ENCODE results near the gene CASP3.
"Not testable (repeated sequence)": the region's sequence is repeated elsewhere in the genome, so short reads cannot be mapped to it uniquely, and the experiment has no call there.

The CASP3 gene

DNA sequence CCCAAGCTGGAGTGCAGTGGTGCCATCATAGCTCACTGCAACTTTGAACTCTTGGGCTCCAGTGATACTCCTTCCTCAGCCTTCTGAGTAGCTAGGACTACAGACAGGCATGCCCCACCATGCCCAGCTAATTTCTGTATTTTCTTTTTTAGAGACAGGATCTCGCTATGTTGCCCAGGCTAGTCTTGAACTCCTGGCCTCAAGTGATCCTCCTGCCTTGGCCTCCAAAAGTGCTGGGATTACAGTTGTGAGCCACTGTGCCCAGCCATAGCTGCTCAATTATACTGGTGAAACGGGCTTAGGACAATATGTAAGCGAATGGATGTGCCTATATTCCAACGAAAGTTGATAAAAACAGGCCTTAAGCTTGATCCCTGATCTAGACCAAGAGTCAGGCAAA lies 13.1 kb downstream of the CASP3 start:
- no peak for DNase-seq (ENCODE audit: low read depth in 2 of 2)

DNA sequence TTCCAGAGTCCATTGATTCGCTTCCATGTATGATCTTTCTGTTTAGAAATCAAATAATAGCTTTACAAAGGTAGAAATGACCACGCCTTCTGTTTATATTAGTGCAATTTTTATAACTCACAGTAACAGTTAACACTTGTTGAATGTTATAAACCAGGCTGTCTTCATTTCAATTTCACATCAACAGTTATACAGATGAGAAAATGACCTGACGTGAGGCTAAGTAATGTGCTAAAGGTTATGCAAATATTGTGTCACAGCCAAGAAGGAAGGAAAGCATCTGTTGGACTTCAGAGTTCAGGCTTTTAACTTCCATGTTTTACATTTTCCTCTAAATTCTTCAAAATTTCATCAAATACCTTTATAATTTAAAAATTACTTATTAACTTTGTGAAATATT lies 13.9 kb downstream of the CASP3 start:
- DNase-seq (ENCODE audit: low read depth in 2 of 2), result no peak

DNA sequence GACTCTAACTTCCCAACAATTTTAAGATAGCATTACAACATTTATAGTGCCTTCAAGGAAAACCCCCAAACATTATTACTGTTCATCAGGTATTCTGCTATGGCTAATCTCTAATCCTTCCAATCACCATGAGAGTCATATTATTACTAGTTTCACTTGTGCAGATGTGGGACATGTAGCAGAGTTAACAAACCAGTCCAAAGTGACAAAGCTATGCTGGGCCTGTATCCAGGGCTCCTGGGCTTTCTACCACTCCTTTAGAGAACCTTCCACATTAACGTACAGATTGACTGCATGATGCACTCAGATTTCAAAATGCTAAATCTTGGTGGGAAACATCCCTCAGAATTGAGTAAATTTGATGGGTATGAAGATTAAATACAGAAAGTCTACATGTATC lies 16.4 kb downstream of the CASP3 start:
- no peak for DNase-seq (ENCODE audit: low read depth in 2 of 2)

DNA sequence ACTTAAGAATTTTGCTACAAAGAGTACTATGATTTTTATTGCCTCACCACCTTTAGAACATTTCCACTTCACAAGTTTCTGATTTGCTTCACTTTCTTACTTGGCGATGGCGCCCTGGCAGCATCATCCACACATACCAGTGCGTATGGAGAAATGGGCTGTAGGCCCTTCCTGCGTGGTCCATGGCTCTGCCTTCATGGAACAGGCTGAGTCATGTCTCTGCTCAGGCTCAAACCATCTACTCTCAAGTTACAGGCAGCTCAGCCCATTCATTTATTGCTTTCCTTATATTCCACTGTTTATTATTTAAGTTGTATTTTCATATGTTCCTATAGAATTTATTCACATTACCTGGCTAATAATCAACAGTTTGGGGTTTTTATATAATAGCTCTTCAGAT lies 21.1 kb downstream of the CASP3 start:
- DNase-seq (ENCODE audit: low read depth in 2 of 2), result no peak

DNA sequence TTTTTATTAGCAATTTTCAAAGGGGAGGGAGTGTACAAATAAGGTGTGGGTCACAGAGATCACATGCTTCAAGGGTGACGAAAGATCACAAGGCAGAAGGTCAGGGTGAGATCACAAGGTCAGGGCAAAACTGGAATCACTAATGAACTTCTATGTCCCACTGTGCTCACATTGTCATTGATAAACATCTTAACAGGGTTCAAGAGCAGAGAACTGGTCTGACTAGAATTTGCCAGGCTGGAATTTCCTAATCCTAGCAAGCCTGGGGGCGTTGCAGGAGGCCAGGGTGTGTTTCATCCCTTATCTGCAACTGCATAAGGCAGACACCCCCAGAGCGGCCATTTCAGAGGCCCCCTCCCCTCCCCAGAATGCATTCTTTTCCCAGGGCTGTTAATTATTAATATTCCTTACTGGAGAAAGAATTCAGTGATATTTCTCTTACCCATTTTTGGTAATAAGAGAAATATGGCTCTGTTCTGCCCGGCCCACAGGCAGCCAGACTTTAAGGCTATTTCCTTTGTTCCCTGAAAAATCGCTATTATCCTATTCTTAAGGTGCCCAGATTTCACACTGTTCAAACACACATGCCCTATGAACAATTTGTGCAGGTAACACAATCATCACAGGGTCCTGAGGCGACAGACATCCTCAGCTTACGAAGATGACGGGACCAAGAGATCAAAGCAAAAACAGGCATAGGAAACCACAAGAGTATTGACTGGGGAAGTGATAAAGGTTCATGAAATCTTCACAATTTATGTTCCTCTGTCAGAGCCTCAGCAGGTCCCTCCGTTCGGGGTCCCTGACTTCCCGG lies 23.3 kb downstream of the CASP3 start:
- DNase-seq (ENCODE audit: low read depth in 2 of 2), result not testable (repeated sequence)

DNA sequence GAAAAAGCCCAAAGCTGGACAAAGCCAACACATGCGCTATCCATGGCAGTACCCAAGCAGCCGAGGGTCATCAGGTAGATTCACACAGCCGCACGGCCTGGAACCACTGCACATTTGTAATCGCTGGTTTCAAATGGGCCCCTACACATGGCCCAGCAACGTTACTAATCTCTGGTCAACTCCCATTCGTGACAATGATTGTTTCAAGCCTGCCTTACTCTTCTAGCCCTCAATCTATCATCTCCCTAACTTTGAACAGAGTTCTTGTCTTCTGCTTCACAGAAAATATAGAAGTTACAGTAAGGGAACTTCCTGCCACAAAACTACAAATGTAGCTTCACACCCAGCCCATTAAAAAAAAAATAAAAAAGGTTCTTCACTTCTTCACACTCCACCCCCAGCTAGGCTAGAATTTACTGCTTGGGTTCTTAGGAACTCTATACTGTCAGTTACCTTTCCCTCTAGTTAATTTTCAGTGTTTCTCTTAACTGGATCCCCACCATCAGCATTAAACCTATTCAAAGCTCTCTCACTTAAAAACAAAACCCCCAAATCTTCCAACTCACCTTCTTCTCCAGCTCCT lies 24.2 kb downstream of the CASP3 start:
- no peak for DNase-seq (ENCODE audit: low read depth in 2 of 2)

DNA sequence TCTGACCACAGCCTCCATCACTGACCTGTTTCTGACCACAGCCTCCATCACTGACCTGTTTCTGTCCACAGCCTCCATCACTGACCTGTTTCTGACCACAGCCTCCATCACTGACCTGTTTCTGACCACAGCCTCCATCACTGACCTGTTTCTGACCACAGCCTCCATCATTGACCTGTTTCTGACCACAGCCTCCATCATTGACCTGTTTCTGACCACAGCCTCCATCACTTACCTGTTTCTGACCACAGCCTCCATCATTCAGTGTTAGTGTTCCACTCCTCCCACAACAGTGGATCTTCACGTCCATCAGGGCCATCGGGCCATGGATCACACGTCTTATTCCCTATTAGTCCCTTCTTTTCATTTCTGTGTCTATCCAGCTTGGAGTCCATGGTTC lies 24.7 kb downstream of the CASP3 start:
- DNase-seq (ENCODE audit: low read depth in 2 of 2), result not testable (repeated sequence)

DNA sequence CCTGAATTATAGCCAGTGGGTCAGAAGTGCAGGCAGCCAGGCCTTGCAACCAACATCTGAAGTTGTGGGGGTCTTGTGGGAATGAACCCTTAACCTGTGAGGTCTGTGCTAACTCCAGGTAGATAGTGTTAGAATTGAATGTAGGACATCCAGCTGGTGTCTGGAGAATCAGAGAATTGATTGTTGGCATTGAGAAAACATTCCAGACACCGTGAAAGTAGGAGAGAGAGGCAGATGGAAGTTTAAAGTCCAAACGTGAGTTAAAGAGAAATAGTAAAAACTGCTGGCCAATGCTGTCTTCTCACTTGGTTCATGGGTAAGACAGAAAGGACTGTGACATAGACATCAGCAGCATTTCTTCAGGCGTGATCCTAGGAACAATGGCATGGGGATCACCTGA lies 27.7 kb downstream of the CASP3 start:
- DNase-seq (ENCODE audit: low read depth in 2 of 2), result no peak

DNA sequence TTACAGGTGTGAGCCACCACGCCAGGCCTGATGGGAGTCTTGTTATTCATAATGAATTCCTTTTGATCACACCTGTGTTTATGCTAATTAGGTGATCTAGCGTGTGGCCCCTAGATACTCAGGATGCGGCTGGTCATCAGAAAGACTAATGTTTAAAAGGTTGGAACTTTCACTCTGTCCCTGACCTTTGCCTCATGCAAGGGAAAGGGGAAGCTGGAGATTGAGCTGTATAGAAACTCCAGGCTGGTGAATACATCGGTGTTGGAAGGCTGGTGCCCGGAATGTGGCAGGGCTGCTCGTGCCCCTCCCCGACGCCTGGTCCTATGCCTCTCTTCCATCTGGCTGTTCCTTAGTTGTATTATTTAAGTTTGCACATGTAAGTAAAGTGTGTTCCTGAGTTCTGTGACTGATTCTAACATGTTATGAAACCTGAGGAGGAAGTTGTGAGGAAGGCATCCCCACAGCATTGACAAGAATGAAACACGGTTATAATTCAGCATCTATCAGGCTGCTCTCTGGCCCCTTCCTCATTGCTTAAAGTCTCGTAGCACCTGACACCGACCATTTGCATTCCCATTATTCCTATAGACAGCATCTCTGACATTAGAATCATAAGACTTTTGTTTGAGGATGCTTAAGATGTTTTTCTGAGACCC lies 28.9 kb downstream of the CASP3 start:
- no peak for DNase-seq (ENCODE audit: low read depth in 2 of 2)

DNA sequence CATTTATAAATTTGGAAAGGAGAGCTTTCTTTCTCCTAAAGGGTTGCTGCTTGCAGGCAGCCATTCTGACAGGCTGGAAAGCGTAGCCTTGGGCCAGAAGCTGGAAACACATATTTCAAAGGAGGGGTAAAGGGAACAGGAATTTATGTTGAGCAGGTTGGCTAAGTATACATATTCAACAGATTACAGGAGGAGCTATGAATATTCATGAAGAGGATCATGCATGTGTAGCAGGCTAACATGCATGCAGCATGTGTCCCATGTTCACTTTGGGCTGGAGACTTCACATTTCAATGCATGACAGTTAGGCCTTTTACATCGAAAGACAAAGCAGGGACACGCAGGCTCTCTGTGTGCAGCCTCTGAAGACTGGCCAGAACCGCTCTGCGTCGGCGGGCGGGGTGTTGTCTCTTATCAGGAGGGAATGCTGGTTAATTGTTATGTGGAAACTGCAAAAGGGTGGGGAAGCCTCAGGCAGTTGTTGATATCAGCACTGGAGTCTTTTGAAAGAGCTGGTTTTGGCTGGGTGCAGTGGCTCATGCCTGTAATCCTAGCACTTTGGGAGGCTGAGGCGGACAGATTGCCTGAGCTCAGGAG lies 31.5 kb downstream of the CASP3 start:
- no peak for DNase-seq (ENCODE audit: low read depth in 2 of 2)

DNA sequence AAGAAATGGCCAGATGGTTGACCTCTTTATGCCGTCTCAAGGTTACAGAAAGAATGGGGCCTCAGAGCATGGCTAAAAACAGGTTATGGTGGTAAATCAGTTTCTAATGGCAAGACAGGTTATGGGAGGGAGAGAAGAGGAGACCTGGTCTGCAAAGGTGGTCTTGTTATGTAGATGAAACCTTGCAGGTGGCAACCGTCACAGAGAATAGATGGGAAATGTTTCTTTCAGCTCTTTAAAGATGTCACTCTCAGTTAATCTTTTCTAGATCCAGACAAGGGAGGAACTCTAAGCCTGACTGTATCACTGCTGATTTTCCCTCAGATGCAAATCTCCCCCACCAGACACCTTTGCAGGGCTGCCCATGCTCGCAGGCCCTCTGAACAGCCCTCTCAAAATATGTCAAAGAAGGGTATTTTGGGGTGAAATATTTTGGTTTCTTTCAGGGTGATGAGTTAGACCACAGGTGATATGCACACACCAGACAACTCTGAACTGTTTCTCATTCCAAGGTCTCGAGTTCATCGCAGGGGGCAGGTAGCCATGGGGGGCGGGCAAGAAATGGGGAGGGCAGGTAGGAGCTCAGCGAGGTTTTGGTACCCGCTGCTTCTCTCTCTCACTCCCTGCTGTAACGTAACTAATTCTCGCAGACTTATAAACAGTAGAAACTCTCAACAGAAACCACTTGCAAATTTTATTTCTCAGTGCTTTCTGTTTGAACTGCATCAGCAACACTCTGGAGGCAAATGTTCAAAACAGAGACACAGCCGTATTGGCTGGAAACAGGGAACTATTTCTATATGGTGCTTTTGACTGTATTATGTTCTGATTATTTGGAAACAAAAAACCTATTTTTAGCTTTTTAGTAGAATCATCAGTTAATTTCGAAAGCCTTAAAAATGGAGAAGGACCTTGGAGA lies 32.4 kb downstream of the CASP3 start:
- no peak for DNase-seq (ENCODE audit: low read depth in 2 of 2)

DNA sequence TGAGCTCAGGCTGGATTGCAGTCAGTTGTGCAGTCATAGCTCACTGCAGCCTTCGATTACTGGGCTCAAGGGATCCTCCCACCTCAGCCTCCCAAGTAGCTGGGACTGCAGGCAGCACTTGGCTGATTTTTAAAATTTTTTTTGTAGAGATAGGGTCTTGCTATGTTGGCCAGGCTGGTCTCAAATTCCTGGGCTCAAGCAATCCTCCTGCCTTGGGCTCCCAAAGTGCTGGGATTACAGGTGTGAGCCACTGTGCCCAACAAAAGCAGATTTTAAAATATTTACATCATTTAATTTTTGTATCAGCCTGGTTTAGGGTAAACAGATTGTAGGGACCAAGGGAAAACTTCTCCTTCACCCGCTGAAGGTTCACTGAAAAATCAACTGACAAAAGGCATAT lies 33.1 kb downstream of the CASP3 start:
- DNase-seq (ENCODE audit: low read depth in 2 of 2), result not testable (repeated sequence)

DNA sequence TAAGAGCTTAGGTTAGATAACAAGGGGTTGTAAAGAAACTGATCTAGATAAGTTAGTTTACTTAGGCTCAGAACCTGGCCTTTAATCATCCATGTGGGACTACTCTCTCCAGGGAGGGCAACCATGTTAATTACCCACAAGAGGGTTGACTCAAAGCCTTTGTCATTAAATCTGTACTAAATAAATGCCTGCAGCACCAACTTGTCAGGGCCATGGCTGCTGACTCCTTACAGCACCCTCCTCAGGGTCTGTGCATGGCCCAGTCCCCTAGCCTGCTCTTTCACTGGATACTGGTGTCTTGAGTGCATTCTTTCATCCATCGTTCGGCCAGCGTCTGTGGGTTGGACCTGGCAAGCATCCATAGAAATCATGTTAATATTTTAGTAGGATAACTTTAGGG lies 34.7 kb downstream of the CASP3 start:
- no peak for DNase-seq (ENCODE audit: low read depth in 2 of 2)

DNA sequence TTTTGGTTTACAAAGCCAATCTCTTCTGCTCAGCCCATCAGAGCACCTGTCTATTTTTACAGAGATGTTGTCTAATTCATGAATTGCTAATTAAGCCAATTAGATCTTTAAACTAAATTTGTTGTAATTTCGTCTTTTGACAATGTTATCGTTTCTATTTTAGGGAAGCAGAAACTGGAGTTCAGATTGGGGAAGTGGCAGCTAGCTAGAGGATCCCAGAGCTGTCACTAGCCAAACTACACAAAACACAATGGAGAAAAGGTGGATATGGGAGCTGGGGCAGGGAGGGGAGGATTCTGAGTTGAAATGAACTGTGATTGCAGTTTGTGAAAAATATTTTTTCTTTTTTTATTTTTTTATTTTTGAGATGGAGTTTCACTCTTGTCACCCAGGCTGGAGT lies 35.8 kb downstream of the CASP3 start:
- DNase-seq (ENCODE audit: low read depth in 2 of 2), result no peak

DNA sequence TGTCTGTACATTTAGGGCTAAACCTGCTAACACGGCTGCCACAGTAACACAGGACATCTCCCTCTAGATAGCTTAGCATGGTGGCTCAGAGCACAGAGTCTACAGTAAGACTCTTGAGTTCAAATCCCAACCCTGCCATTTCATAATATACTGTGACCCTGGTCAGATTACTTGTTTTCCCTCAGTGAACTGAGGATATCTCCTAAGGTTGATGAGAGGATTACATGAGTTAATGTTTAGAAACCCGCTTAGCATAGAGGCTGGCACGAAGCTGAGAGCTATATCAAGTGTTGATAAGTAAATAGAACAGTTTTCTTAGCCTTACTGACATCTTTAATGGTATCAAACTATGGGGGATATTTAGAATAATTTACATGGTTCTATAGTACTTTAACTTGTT lies 37.2 kb downstream of the CASP3 start:
- no peak for DNase-seq (ENCODE audit: low read depth in 2 of 2)

DNA sequence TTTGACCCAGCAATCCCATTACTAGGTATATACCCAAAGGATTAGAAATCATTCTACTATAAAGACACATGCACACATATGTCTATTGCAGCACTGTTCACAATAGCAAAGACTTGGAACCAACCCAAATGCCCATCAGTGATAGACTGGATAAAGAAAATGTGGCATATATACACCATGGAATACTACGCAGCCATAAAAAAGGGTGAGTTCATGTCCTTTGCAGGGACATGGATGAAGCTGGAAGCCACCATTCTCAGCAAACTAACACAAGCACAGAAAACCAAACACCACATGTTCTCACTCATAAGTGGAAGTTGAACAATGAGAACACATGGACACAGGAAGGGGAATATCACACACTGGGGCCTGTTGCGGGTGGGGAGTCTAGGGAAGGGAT lies 41.8 kb downstream of the CASP3 start:
- DNase-seq (ENCODE audit: low read depth in 2 of 2), result not testable (repeated sequence)

DNA sequence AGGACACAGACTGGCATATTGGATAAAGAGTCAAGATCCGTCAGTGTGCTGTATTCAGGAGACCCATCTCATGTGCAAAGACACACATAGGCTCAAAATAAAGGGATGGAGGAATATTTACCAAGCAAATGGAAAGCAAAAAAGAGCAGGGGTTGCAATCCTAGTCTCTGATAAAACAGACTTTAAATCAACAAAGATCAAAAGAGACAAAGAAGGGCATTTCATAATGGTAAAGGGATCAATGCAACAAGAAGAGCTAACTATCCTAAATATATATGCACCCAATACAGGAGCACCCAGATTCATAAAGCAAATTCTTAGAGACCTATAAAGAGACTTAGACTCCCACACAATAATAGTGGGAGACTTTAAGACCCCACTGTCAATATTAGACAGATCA lies 46.4 kb downstream of the CASP3 start:
- not testable (repeated sequence) for DNase-seq (ENCODE audit: low read depth in 2 of 2)

DNA sequence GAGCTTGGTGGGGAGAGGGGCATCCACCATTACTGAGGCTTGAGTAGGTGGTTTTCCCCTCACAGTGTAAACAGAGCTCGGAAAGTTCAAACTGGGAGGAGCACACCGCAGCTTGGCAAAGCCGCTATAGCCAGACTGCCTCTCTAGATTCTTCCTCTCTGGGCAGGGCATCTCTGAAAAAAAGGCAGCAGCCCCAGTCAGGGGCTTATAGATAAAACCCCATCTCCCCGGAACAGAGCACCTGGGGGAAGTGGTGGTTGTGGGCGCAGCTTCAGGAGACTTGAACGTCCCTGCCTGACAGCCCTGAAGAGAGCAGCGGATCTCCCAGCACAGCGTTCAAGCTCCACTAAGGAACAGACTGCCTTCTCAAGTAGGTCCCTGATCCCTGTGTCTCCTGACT lies 48.3 kb downstream of the CASP3 start:
- DNase-seq (ENCODE audit: low read depth in 2 of 2), result not testable (repeated sequence)

DNA sequence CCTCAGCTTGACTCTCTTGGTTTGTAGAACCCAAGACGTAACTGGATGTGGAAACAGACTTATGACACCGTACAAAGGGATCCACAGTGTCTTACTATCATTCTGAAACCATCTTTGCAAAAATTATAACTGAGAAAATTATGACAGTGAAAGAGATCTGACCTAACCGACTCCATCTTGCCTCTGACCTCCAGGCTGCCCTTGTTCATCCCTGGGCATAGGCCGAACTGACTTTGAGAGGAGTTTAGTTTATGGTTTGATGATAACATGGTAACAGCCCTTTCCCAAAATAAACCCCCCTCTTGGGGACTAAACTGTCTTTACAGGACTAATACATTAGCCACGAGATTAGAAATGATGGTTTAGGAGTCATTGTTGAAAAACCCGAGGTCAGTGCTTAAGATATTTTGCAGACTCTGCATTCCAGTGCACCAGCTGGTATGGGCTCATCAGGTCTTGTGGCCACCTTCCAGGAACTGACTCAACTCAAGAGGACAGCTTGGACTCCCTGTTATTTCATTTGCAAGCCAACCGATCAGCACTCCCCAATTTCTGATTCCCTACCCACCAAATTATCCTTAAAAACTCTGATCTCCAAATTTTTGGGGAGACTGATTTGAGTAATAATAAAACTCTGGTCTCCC lies 49.6 kb downstream of the CASP3 start:
- no peak for DNase-seq (ENCODE audit: low read depth in 2 of 2)

DNA sequence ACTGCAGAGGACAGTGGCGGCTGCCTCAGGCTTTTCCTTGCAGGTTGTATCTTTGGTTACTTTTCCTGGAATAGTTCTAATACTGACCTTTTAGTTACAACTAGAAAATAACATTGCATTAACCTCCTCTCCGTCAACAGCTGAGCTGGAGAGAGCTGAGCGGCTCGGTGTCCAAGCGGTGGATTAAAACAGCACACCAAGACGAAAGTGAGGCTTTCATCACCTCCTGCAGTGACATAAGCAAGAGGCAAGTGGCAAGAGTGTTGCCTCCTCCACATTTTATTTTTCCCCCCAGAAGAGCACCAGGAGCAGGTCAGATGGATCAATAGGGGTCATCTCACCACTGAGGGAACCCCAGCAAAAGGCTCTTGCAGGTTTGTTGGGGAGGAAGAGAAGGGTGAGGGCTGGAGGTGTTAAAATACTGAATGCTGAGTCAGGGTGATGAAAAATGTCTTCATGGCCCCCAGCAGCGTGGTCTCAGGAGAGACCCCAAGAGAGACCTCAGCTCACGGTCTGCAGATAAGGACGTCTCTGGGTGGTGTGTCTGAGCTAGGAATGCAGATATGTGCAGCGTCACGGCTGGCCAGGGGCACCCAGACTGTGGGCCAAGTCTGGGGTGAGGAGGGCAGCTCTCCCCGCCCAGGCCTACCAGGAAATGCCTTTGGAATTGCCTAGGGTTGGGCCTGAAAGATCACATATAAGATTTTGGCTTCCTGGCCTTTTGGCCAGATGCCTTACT lies 50.3 kb downstream of the CASP3 start:
- DNase-seq (ENCODE audit: low read depth in 2 of 2), result no peak

Data from activated CD8-positive, alpha-beta memory T cell treated with anti-CD3 and anti-CD28 coated beads for 4 hours (primary cell).